Karpas-422 (cell line): ENCODE data around the gene FAM184A. TPM values are rescaled to one million over a fixed set of nuclear protein-coding genes. Genes with fewer than 3 reads are reported as not detected.

Experiments
- DNase-seq: peaks from one replicate; pipeline ENCODE4 v3.0.0-alpha.2; 2015
- H2AFZ ChIP-seq: fragments of 200-600 bp; sonication (generic); 2 replicates; pipeline ENCODE4 v1.6.1; 2014; ENCODE audit warnings: antibody characterized with exemption, low read length, mixed read lengths
- H3K27ac ChIP-seq: fragments of 200-600 bp; sonication (generic); 2 replicates; pipeline ENCODE4 v1.5.1; 2014; ENCODE audit warnings: mild to moderate bottlenecking, low read length, moderate library complexity
- H3K27me3 ChIP-seq: fragments of 200-600 bp; sonication (generic); 2 replicates; pipeline ENCODE4 v1.6.1; 2014; ENCODE audit warnings: low read length, mixed read lengths
- H3K36me3 ChIP-seq: fragments of 200-600 bp; sonication (generic); 2 replicates; pipeline ENCODE4 v1.6.1; 2014; ENCODE audit warnings: low read length, mixed read lengths; ENCODE audit not compliant: insufficient read depth
- H3K4me1 ChIP-seq: fragments of 200-600 bp; sonication (generic); 2 replicates; pipeline ENCODE4 v1.6.1; 2014; ENCODE audit warnings: mild to moderate bottlenecking, low read length, mixed read lengths
- H3K4me2 ChIP-seq: fragments of 200-600 bp; sonication (generic); 2 replicates; pipeline ENCODE4 v1.6.1; 2014; ENCODE audit warnings: low read length, low read depth, mild to moderate bottlenecking; ENCODE audit not compliant: poor library complexity, severe bottlenecking
- H3K4me3 ChIP-seq: fragments of 200-600 bp; sonication (generic); 2 replicates; pipeline ENCODE4 v1.5.1; 2014; ENCODE audit warnings: mild to moderate bottlenecking, antibody characterized with exemption, low read length, mixed read lengths
- H3K79me2 ChIP-seq: fragments of 200-600 bp; sonication (generic); 2 replicates; pipeline ENCODE4 v1.6.1; 2014; ENCODE audit warnings: mild to moderate bottlenecking, low read length, mixed read lengths
- H3K9ac ChIP-seq: fragments of 200-600 bp; sonication (generic); 2 replicates; pipeline ENCODE4 v1.6.0; 2014; ENCODE audit warnings: low read length
- H3K9me2 ChIP-seq: fragments of 200-600 bp; sonication (generic), shearing (Covaris generic); replicated peaks from 2 replicates; pipeline ENCODE4 v1.6.0; 2014; ENCODE audit warnings: mild to moderate bottlenecking, low read length, moderate library complexity; ENCODE audit not compliant: insufficient read depth
- H3K9me3 ChIP-seq: fragments of 300-700, 200-600 bp; sonication (generic); 2 replicates; pipeline ENCODE4 v1.6.1; 2014; ENCODE audit warnings: low read length, mixed read lengths
- H4K20me1 ChIP-seq: fragments of 200-600 bp; sonication (generic); 2 replicates; pipeline ENCODE4 v1.6.1; 2014; ENCODE audit warnings: mild to moderate bottlenecking, antibody characterized with exemption, low read length, low read depth; ENCODE audit not compliant: insufficient read depth
- total RNA-seq: library from RNA; depleted of rRNA; stranded (reverse); fragments of >200 nt; shearing (Covaris generic); gene quantifications from 2 replicates; pipeline ENCODE4 v1.2.3, GENCODE V29; 2014; ENCODE audit warnings: low replicate concordance

Gene FAM184A
- total RNA-seq, 1 experiment from 2014 or later = 8.4 TPM

DNA sequence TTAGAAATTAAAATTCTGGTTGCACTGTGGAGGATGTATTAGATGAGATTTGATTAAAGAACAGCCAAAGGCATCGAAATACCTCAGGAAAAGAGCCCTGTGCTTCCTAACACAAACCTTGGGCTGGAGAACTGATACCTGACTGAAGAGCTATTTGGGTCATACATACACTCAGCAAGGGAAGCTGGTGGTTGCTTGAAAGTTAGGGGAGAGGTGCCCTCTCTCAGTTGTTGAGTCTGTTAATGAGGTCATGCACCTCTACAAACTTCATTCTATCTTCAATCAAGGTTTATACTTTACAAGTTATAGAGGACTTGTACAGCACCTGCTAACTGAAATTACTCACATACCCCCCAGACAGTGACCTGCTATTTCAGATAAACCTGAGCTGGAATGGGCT lies 25.5 kb downstream of the FAM184A start:
- Histone ChIP-seq H3K9me3 (no peaks in the 10 kb centered on the region), H3K27ac (no peak overlapping the region), H3K79me2 (no peaks in the 10 kb centered on the region), H4K20me1 (no peaks in the 10 kb centered on the region), H3K4me1 (no peaks in the 10 kb centered on the region), H3K9ac (no peak overlapping the region), H2AFZ (no peak overlapping the region), H3K36me3 (no peaks in the 10 kb centered on the region), H3K4me2 (no peak overlapping the region), H3K27me3 (no peaks in the 10 kb centered on the region), H3K4me3 (no peak overlapping the region), H3K9me2 (no peaks in the 10 kb centered on the region)
- no peak for DNase-seq

DNA sequence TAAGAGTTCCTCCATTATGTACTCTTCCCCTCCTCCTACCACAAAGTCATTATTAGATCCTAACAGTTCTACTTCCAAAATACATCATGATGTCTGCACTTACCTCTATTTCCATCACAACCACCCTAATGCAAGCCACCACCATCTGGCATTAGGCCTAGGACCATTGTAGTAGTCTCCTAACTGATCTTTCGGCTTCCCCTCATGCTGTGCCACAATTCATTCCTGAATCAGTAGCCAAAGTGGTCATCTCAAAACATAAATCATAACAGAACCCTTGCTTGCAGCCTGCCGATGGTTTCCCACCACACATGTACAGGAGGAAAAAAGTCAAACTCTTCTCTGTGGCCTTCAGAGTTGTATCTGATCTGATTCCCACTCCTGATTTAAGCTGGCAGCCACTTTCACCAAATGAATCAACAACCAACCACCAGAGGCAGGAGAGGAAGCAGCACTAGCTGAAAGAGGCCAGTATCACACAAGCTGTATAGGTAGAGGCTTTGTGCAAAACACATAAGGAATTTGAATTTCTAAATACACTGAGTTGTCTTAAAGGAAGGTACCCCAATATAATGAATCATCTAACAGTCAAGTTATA lies 26.1 kb downstream of the FAM184A start:
- H3K36me3 ChIP-seq = no peaks in the 10 kb centered on the region
- H3K9me3 ChIP-seq = no peaks in the 10 kb centered on the region
- no peak overlapping the region for H3K4me3 ChIP-seq
- no peaks in the 10 kb centered on the region for H4K20me1 ChIP-seq
- H2AFZ ChIP-seq = no peak overlapping the region
- DNase-seq = no peak
- no peaks in the 10 kb centered on the region for H3K27me3 ChIP-seq
- no peak overlapping the region for H3K9ac ChIP-seq
- H3K4me2 ChIP-seq = no peak overlapping the region
- no peaks in the 10 kb centered on the region for H3K4me1 ChIP-seq
- H3K27ac ChIP-seq = no peak overlapping the region
- no peaks in the 10 kb centered on the region for H3K79me2 ChIP-seq
- H3K9me2 ChIP-seq = no peaks in the 10 kb centered on the region

DNA sequence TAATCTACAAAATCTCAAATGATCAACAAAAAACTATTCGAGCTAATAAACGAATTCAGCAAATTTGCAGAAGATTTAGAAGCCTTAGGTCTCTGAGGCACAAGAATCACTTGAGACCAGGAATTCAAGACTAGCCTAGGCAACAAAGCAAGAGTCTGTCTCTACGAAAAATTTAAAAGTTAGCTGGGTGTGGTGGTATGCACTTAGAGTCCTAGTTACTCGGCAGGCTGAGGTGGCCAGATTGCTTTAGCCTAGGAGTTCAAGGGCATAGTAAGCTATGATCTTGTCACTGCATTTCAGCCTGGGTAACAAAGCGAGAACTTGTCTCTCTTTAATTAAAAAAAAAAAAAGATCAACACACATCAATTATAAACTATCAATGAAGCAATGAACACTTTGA lies 34.2 kb downstream of the FAM184A start:
- no peaks in the 10 kb centered on the region for H4K20me1 ChIP-seq
- H3K4me1 ChIP-seq = no peaks in the 10 kb centered on the region
- DNase-seq = no peak
- no peaks in the 10 kb centered on the region for H3K9me3 ChIP-seq
- H3K9ac ChIP-seq = no peak overlapping the region
- no peaks in the 10 kb centered on the region for H3K36me3 ChIP-seq
- H3K79me2 ChIP-seq = no peaks in the 10 kb centered on the region
- H3K9me2 ChIP-seq = no peaks in the 10 kb centered on the region
- H3K4me2 ChIP-seq = no peak overlapping the region
- no peak overlapping the region for H3K4me3 ChIP-seq
- H3K27ac ChIP-seq = no peak overlapping the region
- H3K27me3 ChIP-seq = no peaks in the 10 kb centered on the region
- H2AFZ ChIP-seq = no peak overlapping the region

DNA sequence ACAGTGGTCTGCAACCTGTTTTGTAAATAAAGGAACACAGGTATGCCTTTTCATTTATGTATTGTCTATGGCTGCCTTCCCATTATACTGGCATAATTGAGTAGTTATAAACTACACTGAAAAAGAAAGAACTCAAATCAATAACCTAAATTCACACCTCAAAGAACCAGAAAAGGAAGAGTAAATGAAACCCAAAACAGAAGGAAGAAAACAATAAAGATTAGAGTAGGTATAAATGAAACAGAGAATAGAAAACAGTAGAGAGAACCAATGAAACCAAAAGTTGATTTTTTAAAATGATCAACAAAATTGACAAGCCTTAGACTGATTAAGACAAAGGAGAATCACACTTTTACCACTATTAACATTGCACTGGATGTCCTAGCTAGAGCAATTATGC lies 34.7 kb downstream of the FAM184A start:
- no peaks in the 10 kb centered on the region for H3K9me2 ChIP-seq
- no peak overlapping the region for H3K4me2 ChIP-seq
- no peaks in the 10 kb centered on the region for H3K36me3 ChIP-seq
- H3K9ac ChIP-seq = no peak overlapping the region
- H3K9me3 ChIP-seq = no peaks in the 10 kb centered on the region
- H2AFZ ChIP-seq = no peak overlapping the region
- DNase-seq = no peak
- H3K4me3 ChIP-seq = no peak overlapping the region
- no peak overlapping the region for H3K27ac ChIP-seq
- H3K79me2 ChIP-seq = no peaks in the 10 kb centered on the region
- no peaks in the 10 kb centered on the region for H4K20me1 ChIP-seq
- no peaks in the 10 kb centered on the region for H3K27me3 ChIP-seq
- H3K4me1 ChIP-seq = no peaks in the 10 kb centered on the region

DNA sequence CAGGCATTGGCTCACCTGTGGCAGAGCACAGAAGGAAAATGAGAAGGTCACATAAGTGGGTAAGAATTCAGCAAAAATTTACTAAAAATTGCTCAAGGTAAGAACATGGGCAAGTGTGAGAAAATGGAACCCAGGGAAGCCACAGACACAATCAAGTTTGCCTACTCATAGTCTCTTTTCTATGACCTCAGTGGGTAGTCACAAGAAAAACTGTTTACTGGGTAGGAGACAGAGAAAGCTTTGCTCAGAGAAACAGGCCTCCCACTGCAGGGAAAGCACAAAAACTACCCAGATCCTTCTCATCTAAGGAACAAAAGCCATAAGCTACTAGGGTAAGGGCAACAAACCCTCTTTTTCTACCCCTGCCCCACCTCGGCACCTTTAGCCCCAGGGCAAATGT lies 35.2 kb downstream of the FAM184A start:
- no peaks in the 10 kb centered on the region for H3K9me2 ChIP-seq
- DNase-seq = no peak
- H3K9me3 ChIP-seq = no peaks in the 10 kb centered on the region
- H3K27me3 ChIP-seq = no peaks in the 10 kb centered on the region
- no peak overlapping the region for H3K27ac ChIP-seq
- H3K4me2 ChIP-seq = no peak overlapping the region
- no peak overlapping the region for H2AFZ ChIP-seq
- no peaks in the 10 kb centered on the region for H3K36me3 ChIP-seq
- H4K20me1 ChIP-seq = no peaks in the 10 kb centered on the region
- H3K4me3 ChIP-seq = no peak overlapping the region
- no peaks in the 10 kb centered on the region for H3K4me1 ChIP-seq
- H3K79me2 ChIP-seq = no peaks in the 10 kb centered on the region
- H3K9ac ChIP-seq = no peak overlapping the region

DNA sequence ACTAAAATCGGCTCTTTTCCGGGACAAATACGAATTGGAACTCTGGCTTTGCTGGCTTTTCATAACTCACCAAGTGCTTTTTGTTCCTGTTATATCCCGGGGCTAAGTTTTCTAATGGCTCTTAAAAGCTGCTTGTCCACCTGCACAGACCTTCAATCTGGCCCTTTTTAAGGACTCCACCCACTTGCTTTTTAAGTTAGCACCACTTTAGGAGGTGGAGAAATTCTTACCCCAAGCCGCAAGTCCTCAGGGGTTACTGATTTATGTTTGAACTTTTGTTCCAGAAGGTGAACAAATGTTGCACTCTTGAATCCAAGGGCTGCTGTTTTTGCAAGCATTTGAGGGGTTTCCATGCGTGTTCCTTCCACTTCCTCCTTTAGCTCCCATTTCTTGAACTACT lies 37.8 kb downstream of the FAM184A start:
- Histone ChIP-seq H3K4me3 (no peak overlapping the region), H3K9me2 (no peaks in the 10 kb centered on the region), H3K9me3 (no peaks in the 10 kb centered on the region), H3K79me2 (no peaks in the 10 kb centered on the region), H3K36me3 (no peaks in the 10 kb centered on the region), H4K20me1 (no peaks in the 10 kb centered on the region), H3K27me3 (no peaks in the 10 kb centered on the region), H3K9ac (no peak overlapping the region), H3K4me2 (no peak overlapping the region), H3K4me1 (no peaks in the 10 kb centered on the region), H3K27ac (no peak overlapping the region), H2AFZ (no peak overlapping the region)
- no peak for DNase-seq

DNA sequence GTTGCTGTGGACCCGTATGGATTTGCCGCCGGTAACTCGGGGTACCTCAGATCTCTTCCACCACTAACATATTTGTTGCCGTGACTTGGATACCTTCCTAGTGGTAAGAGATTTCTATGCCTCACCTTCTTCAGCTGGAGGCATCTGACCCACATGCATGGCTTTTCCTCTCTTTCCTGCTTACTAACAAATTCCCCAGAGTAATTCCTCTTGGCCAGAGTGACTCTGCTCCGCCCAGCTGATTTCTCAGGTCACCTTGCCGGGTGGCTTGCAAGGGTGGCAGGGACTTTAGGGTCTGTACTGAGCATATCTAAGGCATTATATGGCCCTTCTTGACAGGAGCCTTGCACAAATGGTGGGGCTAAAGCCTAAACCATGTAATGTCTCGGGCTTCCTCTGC lies 38.2 kb downstream of the FAM184A start:
- H3K4me3 ChIP-seq = no peak overlapping the region
- no peak for DNase-seq
- no peak overlapping the region for H2AFZ ChIP-seq
- H4K20me1 ChIP-seq = no peaks in the 10 kb centered on the region
- H3K9me2 ChIP-seq = no peaks in the 10 kb centered on the region
- H3K9me3 ChIP-seq = no peaks in the 10 kb centered on the region
- no peak overlapping the region for H3K9ac ChIP-seq
- H3K27me3 ChIP-seq = no peaks in the 10 kb centered on the region
- no peaks in the 10 kb centered on the region for H3K79me2 ChIP-seq
- no peak overlapping the region for H3K4me2 ChIP-seq
- no peak overlapping the region for H3K27ac ChIP-seq
- no peaks in the 10 kb centered on the region for H3K36me3 ChIP-seq
- no peaks in the 10 kb centered on the region for H3K4me1 ChIP-seq

DNA sequence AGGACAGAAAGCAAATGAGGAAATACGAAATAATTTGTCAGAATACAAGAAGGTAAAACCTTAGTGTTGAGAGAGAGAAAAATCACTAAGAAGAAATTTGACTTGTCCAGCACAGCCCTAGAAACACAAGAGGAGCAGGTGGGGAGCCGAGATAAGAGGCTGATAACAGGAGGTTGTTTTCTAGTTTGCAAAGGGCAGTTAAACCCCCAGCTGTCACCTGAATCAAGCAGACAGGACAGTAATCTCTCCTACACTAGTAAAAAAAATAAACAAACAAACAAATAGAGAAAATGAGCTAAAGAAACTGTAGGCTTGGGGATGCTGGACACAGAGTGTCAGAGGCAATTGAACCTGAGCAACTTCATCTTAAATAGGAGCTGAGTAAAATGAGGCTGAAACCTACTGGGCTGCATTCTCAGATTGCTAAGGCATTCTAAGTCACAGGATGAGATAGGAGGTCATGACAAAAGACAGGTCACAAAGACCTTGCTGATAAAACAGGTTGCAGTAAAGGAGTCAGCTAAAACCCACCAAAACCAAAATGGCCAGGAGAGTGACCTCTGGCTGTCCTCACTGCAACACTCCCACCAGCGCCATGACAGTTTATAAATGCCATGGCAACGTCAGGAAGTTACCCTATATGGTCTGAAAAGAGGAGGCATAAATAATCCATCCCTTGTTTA lies 40.4 kb downstream of the FAM184A start:
- no peak for DNase-seq
- Histone ChIP-seq H3K27ac (no peak overlapping the region), H3K79me2 (no peaks in the 10 kb centered on the region), H3K4me1 (no peaks in the 10 kb centered on the region), H3K36me3 (no peaks in the 10 kb centered on the region), H3K9me3 (no peaks in the 10 kb centered on the region), H3K9me2 (no peaks in the 10 kb centered on the region), H3K9ac (no peak overlapping the region), H3K27me3 (no peaks in the 10 kb centered on the region), H4K20me1 (no peaks in the 10 kb centered on the region), H3K4me2 (no peak overlapping the region), H3K4me3 (no peak overlapping the region), H2AFZ (no peak overlapping the region)
